Left hindlimb (tissue), 1 donor: ENCODE data around the gene MPC2.
"Not testable (repeated sequence)": the region's sequence is repeated elsewhere in the genome, so short reads cannot be mapped to it uniquely, and the experiment has no call there.

ENCODE experiments used
- DNase-seq: peaks from one replicate; pipeline ENCODE4 v3.0.0-alpha.2; 2018

MPC2 gene

GRCh38 chr1:167904652-167905130 lies 32.2 kb downstream of the MPC2 start:
- no peak for DNase-seq

- DNase-seq, result no peak
Measured at GRCh38 chr1:167900907-167901306, 36.0 kb downstream of the MPC2 start.

DNA sequence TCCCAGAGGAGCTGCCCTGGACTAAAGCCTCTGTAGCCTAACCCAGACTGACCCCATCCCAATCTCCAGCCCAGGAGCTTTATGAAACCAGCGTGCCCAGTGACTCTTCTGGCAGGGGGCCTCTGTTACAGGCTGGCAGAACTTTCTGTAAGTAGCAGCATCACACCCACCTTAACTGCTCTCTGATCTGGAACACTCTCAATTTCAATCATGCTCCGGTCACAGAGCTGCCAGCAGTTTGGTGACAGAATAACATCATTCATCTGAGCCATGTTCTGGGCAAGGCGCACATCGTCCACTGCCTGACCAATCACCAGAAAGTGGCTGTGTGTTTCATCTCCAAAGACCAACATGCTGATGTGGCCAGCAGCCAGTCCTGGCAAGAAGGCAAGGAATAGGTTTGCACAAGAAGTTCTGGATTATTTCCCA lies 37.6 kb downstream of the MPC2 start:
- no peak for DNase-seq

DNA sequence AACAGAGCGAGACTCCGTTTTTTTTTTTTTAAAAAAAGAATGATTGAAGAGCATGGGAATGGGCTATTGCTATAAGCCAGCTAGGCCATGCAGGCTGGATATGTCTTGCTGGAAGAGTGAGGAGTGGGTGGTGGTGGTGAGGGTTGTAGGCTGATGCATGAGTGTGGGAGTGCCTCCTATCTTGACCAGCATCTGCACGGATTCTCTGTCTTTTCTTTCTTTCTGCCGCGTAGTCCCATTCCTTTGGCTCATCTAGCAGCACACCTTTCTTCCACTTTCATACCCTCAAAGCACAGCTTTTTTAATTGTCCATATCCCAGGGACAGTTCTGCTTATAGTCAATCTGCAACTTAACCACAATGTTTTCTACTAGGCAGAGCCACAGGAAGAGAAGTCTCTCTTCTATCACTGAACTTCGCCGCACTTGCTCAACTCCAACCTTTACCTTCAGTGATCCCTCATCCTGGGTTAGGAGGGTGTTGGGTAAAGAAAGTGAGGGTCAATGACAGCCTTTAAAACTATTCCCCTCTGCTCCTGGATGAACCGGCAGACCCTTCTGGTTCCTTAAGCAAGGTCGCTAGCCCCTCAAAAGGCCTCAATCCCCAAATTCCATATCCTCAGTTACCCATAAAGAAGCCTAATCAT lies 38.2 kb downstream of the MPC2 start:
- DNase-seq, result no peak

GRCh38 chr1:167893798-167894197 lies 43.1 kb downstream of the MPC2 start:
- no peak for DNase-seq

- no peak for DNase-seq
Measured at GRCh38 chr1:167890400-167890799, 46.5 kb downstream of the MPC2 start.

DNA sequence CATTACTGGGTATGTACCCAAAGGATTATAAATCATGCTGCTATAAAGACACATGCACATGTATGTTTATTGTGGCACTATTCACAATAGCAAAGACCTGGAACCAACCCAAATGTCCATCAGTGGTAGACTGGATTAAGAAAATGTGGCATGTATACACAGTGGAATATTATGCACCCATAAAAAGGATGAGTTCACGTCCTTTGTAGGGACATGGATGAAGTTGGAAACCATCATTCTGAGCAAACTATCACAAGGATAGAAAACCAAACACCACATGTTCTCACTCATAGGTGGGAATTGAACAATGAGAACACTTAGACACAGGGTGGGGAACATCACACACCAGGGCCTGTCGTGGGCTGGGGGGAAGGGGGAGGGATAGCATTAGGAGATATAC lies 49.7 kb downstream of the MPC2 start:
- not testable (repeated sequence) for DNase-seq

- DNase-seq, result no peak
Measured at GRCh38 chr1:167882376-167882775, 54.5 kb downstream of the MPC2 start.

GRCh38 chr1:167881786-167882185 lies 55.1 kb downstream of the MPC2 start:
- no peak for DNase-seq

DNA sequence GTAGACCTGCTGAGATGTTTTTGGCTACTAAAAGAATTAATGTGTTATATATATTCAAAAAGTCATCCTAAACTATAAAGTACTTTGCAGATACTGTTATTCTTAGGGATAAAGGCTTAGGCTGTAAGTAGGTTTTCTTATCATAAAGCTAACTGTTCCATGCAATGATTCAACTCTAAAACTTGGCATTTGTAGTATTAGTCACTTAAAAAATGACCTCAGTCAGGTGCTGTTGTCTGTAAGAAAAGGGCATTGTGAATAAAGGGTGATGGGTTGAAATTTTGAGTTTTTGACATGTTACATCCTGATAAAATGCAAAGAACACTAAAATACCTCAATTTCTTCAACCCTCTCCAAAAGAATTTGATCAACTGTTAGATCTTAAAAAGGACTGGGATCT lies 55.8 kb downstream of the MPC2 start:
- DNase-seq, result no peak

- no peak for DNase-seq
Measured at GRCh38 chr1:167880580-167881021, 56.3 kb downstream of the MPC2 start.

DNA sequence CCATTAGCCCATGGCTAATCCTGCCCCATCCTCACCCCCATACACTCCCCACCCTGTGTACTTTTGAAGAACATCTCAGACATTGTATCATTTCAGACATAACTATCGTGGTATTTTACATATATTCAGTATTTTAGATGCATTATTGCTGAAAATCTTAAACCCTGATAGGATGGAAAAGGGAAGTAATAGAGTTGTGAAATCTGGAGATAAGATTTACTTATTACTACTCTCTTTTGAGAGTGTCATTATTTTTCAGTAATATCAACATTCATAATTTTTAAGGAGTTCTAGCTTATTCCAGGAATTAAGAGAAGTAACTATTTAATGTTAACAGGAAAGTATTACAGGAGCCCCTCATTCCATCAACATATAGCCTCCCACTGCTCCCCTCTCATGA lies 57.4 kb downstream of the MPC2 start:
- DNase-seq, result no peak

- no peak for DNase-seq
Measured at GRCh38 chr1:167878372-167879160, 58.3 kb downstream of the MPC2 start.

DNA sequence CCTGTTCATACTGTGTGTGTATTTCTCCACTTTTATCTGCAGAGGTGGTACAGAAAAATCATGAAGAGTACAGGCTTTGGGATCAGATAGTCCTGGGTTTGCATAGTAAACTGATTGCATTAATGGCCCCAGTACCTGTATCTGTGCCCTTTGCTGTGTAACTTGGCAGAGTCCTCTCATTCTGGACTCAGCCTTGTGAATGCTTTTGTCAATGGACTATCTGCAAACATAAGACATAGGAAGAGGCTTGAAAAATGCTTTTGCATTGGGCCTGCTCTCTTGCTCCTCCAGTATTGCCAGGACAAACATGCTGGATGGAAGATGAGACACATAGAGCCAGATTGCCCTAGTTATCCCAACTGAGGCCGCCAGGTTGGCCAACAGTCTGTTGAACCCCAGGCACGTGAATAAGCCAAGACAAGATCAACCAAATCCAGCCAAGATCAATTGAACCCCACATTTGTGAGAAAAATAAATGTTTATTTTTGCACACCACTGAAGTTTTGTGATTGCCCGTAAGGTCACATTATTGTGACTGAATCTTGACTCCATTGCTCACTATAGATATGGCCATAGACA lies 60.2 kb downstream of the MPC2 start:
- no peak for DNase-seq

DNA sequence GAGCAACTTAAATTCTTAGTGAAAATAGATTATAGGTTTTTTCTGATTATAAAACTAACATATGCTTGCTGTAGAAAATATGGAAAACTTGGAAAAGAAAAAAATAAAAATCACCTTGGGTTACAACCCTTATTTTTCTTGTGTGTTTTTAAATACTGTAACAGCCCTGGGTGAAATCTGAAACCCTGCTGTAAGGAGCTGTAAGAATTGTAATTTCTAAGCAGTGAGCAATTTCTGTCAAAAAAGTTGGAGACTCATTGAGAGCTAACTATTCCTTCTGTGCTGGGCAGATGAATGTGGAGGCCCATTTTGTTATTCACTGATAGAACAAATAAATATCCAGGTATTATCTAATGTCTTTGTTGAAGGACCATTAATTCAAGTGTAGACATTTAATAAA lies 65.5 kb downstream of the MPC2 start:
- DNase-seq, result no peak

GRCh38 chr1:167869157-167870001 lies 67.5 kb downstream of the MPC2 start:
- not testable (repeated sequence) for DNase-seq

DNA sequence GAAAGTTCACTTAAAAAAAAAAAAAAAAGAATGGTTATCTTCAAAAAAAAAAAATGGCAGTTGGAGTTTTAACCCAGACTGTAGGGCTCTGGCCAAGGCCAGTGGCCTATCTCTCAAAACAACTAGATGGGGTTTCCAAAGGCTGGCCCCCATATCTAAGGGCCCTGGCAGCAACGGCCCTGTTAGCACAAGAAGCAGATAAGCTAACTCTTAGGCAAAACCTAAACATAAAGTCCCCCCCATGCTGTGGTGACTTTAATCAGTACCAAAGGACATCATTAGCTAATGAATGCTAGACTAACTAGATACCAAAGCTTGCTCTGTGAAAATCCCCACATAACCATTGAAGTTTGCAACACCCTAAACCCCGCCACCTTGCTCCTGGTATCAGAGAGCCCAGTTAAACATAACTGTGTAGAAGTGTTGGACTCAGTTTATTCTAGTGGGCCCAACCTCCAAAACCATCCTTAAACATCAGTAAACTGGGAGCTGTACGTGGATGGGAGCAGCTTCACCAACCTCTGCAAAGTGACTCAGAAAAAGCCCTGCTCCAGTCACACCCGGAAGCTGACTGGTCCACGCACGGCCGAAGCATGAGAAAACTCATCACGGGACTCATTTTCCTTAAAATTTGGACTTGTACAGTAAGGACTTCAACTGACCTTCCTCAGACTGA lies 70.0 kb downstream of the MPC2 start:
- DNase-seq, result not testable (repeated sequence)
